ENCODE measurements around the gene MRPL23.

GRCh38 chr11:1964348-1964747 is 17.2 kb downstream of the MRPL23 start:
- no peak for TF ChIP-seq ZFX (IDR thresholded peaks at IDR 0.05)
- TF ChIP-seq SIN3A (IDR thresholded peaks at IDR 0.05; ENCODE audit: low read depth), result no peak
- TF ChIP-seq, protein P1, sequence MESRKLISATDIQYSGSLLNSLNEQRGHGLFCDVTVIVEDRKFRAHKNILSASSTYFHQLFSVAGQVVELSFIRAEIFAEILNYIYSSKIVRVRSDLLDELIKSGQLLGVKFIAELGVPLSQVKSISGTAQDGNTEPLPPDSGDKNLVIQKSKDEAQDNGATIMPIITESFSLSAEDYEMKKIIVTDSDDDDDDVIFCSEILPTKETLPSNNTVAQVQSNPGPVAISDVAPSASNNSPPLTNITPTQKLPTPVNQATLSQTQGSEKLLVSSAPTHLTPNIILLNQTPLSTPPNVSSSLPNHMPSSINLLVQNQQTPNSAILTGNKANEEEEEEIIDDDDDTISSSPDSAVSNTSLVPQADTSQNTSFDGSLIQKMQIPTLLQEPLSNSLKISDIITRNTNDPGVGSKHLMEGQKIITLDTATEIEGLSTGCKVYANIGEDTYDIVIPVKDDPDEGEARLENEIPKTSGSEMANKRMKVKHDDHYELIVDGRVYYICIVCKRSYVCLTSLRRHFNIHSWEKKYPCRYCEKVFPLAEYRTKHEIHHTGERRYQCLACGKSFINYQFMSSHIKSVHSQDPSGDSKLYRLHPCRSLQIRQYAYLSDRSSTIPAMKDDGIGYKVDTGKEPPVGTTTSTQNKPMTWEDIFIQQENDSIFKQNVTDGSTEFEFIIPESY (IDR thresholded peaks at IDR 0.05; ENCODE audit: extremely low read depth, insufficient replicate concordance, low read length), result no peak
- TF ChIP-seq, protein P2, sequence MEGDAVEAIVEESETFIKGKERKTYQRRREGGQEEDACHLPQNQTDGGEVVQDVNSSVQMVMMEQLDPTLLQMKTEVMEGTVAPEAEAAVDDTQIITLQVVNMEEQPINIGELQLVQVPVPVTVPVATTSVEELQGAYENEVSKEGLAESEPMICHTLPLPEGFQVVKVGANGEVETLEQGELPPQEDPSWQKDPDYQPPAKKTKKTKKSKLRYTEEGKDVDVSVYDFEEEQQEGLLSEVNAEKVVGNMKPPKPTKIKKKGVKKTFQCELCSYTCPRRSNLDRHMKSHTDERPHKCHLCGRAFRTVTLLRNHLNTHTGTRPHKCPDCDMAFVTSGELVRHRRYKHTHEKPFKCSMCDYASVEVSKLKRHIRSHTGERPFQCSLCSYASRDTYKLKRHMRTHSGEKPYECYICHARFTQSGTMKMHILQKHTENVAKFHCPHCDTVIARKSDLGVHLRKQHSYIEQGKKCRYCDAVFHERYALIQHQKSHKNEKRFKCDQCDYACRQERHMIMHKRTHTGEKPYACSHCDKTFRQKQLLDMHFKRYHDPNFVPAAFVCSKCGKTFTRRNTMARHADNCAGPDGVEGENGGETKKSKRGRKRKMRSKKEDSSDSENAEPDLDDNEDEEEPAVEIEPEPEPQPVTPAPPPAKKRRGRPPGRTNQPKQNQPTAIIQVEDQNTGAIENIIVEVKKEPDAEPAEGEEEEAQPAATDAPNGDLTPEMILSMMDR (IDR thresholded peaks at IDR 0.05 in 2 of 3, conservative IDR thresholded peaks at IDR 0.05 in 1 of 3; ENCODE audit: borderline replicate concordance in 1 of 3, insufficient read depth in 1 of 3, low read depth in 2 of 3, low read length in 2 of 3), result no peak
- no peak for TF ChIP-seq REST (IDR thresholded peaks at IDR 0.05; ENCODE audit: low read depth)
- TF ChIP-seq YY1 (IDR thresholded peaks at IDR 0.05; ENCODE audit: extremely low read depth, insufficient replicate concordance, low read depth, low read length), result no peak
- TF ChIP-seq POLR2AphosphoS5 (IDR thresholded peaks at IDR 0.05; ENCODE audit: low read depth, low read length), result no peak
- TF ChIP-seq EGR1 (IDR thresholded peaks at IDR 0.05; ENCODE audit: low read depth), result no peak
- TF ChIP-seq, protein P3, sequence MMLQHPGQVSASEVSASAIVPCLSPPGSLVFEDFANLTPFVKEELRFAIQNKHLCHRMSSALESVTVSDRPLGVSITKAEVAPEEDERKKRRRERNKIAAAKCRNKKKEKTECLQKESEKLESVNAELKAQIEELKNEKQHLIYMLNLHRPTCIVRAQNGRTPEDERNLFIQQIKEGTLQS (IDR thresholded peaks at IDR 0.05), result no peak

All from HCT116 (cell line).